GM18498 (cell line): ENCODE data around the gene CHPF.
A peak's percentile ranks its signal among the peaks of the same experiment; 100 is the strongest.

Experiments
- ATAC-seq: cut with Tn5 transposase; IDR thresholded peaks from one replicate; pipeline ENCODE4 v1.9.1; 2021; ENCODE audit warnings: mild to moderate bottlenecking, moderate library complexity; ENCODE audit not compliant: unreplicated experiment

Gene CHPF

GRCh38 chr2:219543596-219544358 is at the start of gene CHPF, which contains the start of gene TMEM198:
Gene CHPF (minus strand): TSS chr2:219543809. CDS start chr2:219543538, 271 bp downstream.
Gene TMEM198 (plus strand): TSS chr2:219544028. CDS start chr2:219544728, 700 bp downstream.
- peak; percentile 82 for ATAC-seq

- no peak for ATAC-seq
Measured at GRCh38 chr2:219593154-219593553, 49.5 kb upstream of the CHPF start.

- no peak for ATAC-seq
Measured at GRCh38 chr2:219592736-219593135, 49.1 kb upstream of the CHPF start.

GRCh38 chr2:219591091-219591490 is 47.5 kb upstream of the CHPF start:
- no peak for ATAC-seq

GRCh38 chr2:219581346-219581745 is 37.7 kb upstream of the CHPF start:
- ATAC-seq, result no peak

GRCh38 chr2:219578811-219579613 is 35.4 kb upstream of the CHPF start:
- ATAC-seq, result no peak

GRCh38 chr2:219576505-219577388 is 33.1 kb upstream of the CHPF start:
- ATAC-seq, result no peak

- no peak for ATAC-seq
Measured at GRCh38 chr2:219575566-219576504, 32.2 kb upstream of the CHPF start.

- ATAC-seq, result no peak
Measured at GRCh38 chr2:219574484-219575311, 31.1 kb upstream of the CHPF start.

- ATAC-seq, result no peak
Measured at GRCh38 chr2:219573166-219573565, 29.6 kb upstream of the CHPF start.

- no peak for ATAC-seq
Measured at GRCh38 chr2:219572237-219573001, 28.8 kb upstream of the CHPF start, which contains the start of gene INHA. Gene INHA (plus strand): TSS chr2:219572310. CDS start chr2:219572375, 65 bp downstream.

- no peak for ATAC-seq
Measured at GRCh38 chr2:219571311-219572236, 28.0 kb upstream of the CHPF start, which contains the start of gene OBSL1. Gene OBSL1 (minus strand): TSS chr2:219571539. CDS start chr2:219571232, 307 bp downstream.

GRCh38 chr2:219570924-219571310 is 27.3 kb upstream of the CHPF start:
- ATAC-seq, result no peak

- ATAC-seq, result no peak
Measured at GRCh38 chr2:219570194-219570923, 26.8 kb upstream of the CHPF start.

GRCh38 chr2:219569635-219570034 is 26.0 kb upstream of the CHPF start:
- ATAC-seq, result no peak

GRCh38 chr2:219569041-219569440 is 25.4 kb upstream of the CHPF start:
- no peak for ATAC-seq
